LoVo (cell line): ENCODE results near the gene ACVR1.

ENCODE experiments used
- DNase-seq: peaks from one replicate; pipeline ENCODE4 v3.0.0-alpha.2; 2016; ENCODE audit warnings: low spot score

The ACVR1 gene

DNA sequence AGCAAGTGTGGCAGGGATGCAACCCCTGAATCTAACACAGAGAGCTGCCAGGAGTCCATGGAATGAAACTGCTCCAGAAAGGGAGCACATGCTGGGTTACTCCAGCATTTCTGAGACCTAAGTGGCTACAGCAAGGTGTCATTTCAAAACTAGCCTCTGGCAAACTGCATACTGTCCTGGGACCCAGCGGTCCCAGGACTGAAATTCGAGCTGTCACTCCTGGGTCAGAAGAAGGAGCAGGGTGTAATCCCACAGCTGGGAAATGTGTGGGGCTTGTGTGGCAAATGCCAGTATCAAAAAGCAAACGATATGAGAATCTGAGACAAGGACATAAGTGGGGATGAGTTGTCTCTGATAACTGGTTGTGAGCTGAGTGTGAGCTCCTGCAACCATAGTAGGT is 177.1 kb downstream of the ACVR1 start:
- DNase-seq = no peak

DNA sequence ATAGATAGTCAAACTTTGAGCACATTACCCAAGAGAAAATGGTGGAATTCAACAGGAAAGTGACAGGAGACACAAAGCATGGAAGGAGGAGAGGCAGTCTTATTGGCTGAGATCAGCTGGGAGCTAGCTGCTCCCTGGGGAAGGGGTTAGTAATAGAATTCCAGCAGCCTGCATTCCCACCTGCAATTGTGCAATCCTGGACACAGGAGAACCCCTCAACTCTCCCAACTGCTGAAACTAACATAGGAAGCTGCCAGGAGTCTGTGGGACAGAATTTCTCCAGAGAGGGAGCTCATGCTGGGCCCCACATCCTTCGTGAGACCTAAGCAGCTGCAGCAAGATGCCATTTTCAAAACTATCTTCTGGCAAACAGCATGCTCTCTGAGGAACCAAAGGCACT is 177.7 kb downstream of the ACVR1 start:
- no peak for DNase-seq

DNA sequence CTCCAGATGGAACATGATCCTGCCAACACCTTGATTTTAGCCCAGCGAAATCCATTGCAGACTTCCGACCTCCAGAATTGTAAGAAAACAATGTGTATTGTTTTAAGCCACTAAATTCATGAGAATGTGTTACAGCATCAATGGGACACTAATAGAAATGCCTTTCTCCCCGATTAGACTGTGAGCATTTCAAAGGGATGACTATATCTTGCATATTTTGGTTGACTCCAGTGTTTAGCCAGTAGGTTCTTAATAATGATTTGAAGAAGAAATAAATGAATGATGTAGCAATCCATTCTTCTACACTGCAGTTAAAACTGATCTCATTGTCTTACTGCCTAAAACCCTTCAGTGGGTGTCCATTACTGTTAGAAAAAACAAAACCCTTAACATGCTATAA is 180.1 kb downstream of the ACVR1 start:
- DNase-seq = no peak

DNA sequence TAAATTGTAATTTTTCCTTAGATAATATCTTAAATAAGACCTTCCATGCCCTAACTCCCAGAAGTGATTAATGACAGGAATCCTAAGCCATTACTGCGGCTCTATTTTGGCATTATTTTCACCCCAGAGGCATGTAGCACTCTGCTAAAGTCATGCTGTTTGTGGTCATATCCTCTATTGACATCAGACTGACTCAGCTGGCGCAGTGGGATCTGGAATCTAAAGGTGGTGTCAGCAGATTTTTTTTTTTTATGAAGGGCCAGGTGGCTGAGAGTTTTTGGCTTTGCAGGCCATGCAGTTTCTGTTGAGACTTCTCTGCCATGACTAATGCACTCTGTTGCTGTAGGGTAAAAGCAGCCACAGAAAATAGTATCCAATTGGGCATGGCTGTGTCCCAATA is 183.4 kb downstream of the ACVR1 start:
- no peak for DNase-seq

DNA sequence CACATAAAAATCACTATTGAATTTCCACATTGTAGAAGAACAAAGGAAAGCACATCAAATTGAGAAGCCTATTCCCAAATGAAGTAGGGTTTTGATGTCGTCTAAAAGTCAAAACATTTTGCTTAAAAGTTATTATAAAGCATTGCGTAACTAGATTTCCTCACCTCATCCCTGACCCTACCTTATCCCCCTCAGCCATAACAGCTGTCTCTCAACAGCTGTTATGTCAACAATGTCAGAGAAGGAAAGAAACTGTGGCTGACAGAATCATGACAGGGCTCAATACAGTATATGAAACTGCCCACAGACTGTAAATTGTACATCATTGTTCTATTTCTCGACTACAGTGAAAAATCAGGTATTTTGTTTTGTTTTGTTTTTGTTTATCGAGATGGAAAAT is 184.4 kb downstream of the ACVR1 start:
- DNase-seq = no peak

DNA sequence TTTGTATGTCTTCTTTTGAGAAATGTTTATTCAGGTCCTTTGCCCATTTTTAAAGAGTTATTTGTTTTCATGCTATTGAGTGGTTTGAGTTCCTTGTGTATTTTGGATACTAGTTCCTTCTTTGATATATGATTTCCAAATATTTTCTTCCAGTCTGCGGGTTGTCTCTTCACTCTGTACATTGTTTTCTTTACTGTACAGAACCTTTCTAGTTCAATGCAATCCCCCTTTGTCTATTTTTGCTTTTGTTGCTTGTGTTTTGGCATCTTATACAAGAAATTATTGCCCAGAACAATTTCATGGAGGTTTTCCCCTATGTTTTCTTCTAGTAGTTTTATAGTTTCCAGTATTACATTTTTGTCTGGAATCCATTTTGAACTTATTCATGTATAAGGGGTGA is 185.0 kb downstream of the ACVR1 start:
- no peak for DNase-seq
